IPS-18a (cell line): ENCODE results near the gene FRAS1.
"Not testable (repeated sequence)": the region's sequence is repeated elsewhere in the genome, so short reads cannot be mapped to it uniquely, and the experiment has no call there.

ENCODE experiments used
- H3K27ac ChIP-seq: one replicate; pipeline ENCODE4 v1.5.1; 2013; ENCODE audit warnings: low read length
- H3K27me3 ChIP-seq: one replicate; pipeline ENCODE4 v1.6.1; 2013; ENCODE audit warnings: mild to moderate bottlenecking, low read length; ENCODE audit not compliant: control insufficient read depth, insufficient read depth
- H3K36me3 ChIP-seq: one replicate; pipeline ENCODE4 v1.6.1; 2013; ENCODE audit warnings: low read depth, low read length; ENCODE audit not compliant: control insufficient read depth
- H3K4me1 ChIP-seq: one replicate; pipeline ENCODE4 v1.6.1; 2013; ENCODE audit warnings: low read depth, low read length; ENCODE audit not compliant: control insufficient read depth
- H3K4me3 ChIP-seq: one replicate; pipeline ENCODE4 v1.5.1; 2013; ENCODE audit warnings: low read length
- H3K9ac ChIP-seq: one replicate; pipeline ENCODE4 v1.6.1; 2013; ENCODE audit warnings: mild to moderate bottlenecking, low read length, moderate library complexity
- H3K9me3 ChIP-seq: one replicate; pipeline ENCODE4 v1.6.1; 2013; ENCODE audit warnings: low read depth, low read length; ENCODE audit not compliant: control insufficient read depth

The FRAS1 gene

DNA sequence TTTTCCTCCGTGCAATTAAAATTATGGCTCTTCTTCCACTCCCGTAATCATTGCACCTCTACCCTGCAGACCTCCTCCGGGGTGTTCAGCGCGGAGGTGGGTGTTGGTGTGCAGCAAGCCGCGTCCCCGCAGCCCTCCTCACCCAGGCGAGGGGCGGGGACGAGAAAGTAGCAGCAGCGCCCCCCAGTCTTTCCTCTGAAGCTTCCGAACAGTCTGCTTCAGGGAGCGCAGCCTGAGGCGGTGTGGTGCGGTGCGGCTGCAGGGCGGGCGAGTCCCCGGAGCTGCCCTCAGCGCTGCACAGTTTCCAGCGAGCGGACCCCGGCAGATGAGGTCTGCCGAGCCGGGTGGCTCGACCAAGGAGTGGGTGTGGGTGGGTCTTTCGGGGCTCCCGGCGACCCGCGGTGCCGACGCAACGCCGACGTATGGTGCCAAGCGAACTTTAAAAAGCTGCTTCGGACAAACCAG is at the start of gene FRAS1:
Gene FRAS1 (plus strand): TSS at position 189 of the 465 bp plus-strand sequence. CDS start 687 bp downstream, outside the sequence.
- Histone ChIP-seq H3K27ac (peak within 1 kb of the TSS; percentile 91), H3K4me3 (peak within 1 kb of the TSS; percentile 96), H3K36me3 (no peaks in the 10 kb centered on the region), H3K9ac (peak within 1 kb of the TSS; percentile 89), H3K4me1 (peaks cover 21% of the 10 kb centered on the region), H3K27me3 (no peaks in the 10 kb centered on the region), H3K9me3 (no peaks in the 10 kb centered on the region)

DNA sequence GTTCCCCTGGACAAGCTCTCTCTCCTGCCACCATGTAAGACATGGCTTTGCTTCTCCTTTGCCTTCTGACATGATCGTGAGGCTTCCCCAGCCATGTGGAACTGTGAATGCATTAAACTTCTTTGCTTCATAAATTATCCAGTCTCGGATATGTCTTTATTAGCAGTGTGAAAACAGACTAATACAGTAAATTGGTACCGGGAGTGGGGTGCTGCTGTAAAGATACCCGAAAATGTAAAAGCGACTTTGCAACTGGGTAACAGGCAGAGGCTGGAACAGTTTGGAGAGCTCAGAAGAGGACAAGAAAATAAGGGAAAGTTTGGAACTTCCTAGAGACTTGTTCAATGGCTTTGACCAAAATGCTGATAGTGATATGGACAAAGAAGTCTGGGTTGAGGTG is 46.1 kb upstream of the FRAS1 start:
- not testable (repeated sequence) for H3K27me3 ChIP-seq, H3K4me3 ChIP-seq, H3K9ac ChIP-seq, H3K36me3 ChIP-seq, H3K4me1 ChIP-seq, H3K27ac ChIP-seq
- peaks cover 13% of the 10 kb centered on the region for H3K9me3 ChIP-seq

DNA sequence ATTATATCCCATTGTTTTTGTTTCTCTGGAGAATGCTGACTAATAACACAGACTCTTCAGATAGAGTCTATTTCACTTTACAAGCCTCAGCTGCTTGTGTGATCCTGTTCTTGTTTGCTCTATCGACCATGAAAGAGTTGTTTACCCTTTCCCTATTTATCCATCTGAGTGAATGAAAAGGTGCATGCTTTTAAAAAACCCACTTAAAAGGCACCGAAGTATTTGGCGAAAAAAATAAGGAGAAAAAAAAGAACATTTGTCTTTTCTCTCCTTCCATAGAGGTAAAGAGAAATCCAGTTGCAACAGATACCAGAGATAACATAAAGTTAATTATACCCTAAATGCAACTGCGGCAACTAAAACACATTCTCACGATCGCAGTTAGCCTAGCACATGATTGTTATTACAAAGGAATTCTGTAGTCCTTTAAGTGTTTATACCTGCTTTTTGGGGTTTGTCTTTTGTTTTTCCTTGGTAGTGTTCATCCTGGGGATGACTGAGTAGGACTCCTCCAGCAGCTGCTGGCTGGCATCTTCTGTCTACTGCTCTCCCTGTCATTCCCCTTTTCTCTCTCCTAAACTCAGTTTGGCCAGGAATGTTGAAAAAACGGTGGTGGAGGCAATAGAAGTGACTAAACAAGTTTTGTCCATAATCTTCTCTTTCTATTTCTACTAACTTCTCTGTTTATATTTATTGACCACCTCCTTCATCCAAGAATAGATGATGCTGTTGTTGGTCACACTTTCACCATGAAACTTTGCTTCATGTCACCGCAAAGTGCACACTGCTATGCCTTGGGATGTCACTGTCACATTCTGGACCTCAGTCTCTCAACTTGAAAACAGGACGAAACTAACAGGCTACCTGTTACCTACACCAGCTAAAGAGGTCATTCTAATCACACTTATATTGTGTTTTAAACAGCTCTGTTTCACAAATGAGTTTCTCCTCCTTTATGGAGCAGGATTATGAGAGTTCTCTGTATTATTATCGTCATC is 41.9 kb upstream of the FRAS1 start:
- H3K4me1 ChIP-seq = no peaks in the 10 kb centered on the region
- H3K36me3 ChIP-seq = no peaks in the 10 kb centered on the region
- no peak overlapping the region for H3K27ac ChIP-seq
- no peak overlapping the region for H3K9ac ChIP-seq
- H3K4me3 ChIP-seq = no peak overlapping the region
- no peaks in the 10 kb centered on the region for H3K27me3 ChIP-seq
- peaks cover 13% of the 10 kb centered on the region for H3K9me3 ChIP-seq

- no peaks in the 10 kb centered on the region for H3K4me1 ChIP-seq
- H3K27ac ChIP-seq = no peak overlapping the region
- H3K36me3 ChIP-seq = no peaks in the 10 kb centered on the region
- H3K9ac ChIP-seq = no peak overlapping the region
- no peaks in the 10 kb centered on the region for H3K9me3 ChIP-seq
- no peak overlapping the region for H3K4me3 ChIP-seq
- H3K27me3 ChIP-seq = no peaks in the 10 kb centered on the region
These were observed 38.7 kb upstream of the FRAS1 start for GRCh38 chr4:78018271-78019049.

DNA sequence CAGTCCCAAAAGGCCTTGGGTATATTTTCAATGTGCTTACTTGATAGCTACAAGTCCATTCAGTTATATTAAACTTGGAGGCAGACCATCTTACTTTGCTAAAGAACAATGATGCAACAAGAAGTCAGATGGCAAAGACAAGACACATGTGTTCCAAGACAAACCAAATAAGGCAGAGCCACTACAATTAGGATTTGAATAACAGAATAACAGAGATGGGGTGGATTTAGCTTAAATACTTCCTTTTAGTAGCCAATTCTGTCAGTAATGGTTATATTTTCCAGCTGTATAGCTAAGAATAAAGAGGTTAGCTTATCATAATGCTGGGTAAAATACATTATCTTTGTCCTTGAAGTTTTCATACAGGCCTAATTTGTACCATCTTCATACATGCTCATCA is 37.7 kb upstream of the FRAS1 start:
- Histone ChIP-seq H3K27ac (no peak overlapping the region), H3K9ac (no peak overlapping the region), H3K27me3 (no peaks in the 10 kb centered on the region), H3K4me1 (no peaks in the 10 kb centered on the region), H3K36me3 (no peaks in the 10 kb centered on the region), H3K9me3 (no peaks in the 10 kb centered on the region), H3K4me3 (no peak overlapping the region)

- Histone ChIP-seq H3K36me3 (no peaks in the 10 kb centered on the region), H3K4me3 (no peak overlapping the region), H3K9me3 (no peaks in the 10 kb centered on the region), H3K27me3 (no peaks in the 10 kb centered on the region), H3K4me1 (no peaks in the 10 kb centered on the region), H3K27ac (no peak overlapping the region), H3K9ac (no peak overlapping the region)
These were observed 36.4 kb upstream of the FRAS1 start for GRCh38 chr4:78020677-78021076.

GRCh38 chr4:78022517-78022916 is 34.6 kb upstream of the FRAS1 start:
- no peak overlapping the region for H3K9ac ChIP-seq
- no peak overlapping the region for H3K4me3 ChIP-seq
- no peaks in the 10 kb centered on the region for H3K9me3 ChIP-seq
- no peaks in the 10 kb centered on the region for H3K4me1 ChIP-seq
- H3K27me3 ChIP-seq = no peaks in the 10 kb centered on the region
- H3K36me3 ChIP-seq = no peaks in the 10 kb centered on the region
- no peak overlapping the region for H3K27ac ChIP-seq

DNA sequence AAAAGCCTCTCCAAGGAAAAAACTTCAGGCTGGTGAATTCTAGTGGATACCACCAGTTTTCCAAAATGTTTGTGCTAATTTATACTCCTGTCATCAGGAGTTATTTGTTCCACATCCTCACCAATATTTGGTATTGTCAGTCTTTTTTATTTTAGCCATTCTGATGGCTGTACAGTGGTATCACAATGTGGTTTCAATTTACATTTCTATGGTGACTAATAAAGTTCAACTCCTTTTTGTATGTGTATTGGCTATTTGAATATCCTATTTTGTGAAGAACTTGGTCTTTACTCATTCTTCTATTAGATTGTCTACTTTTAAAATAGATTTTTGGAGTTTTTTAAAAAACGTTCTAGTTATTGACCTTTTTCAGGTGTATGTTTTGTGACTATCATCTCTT is 33.0 kb upstream of the FRAS1 start:
- H3K27me3 ChIP-seq = no peaks in the 10 kb centered on the region
- no peak overlapping the region for H3K27ac ChIP-seq
- H3K9ac ChIP-seq = no peak overlapping the region
- no peaks in the 10 kb centered on the region for H3K4me1 ChIP-seq
- no peak overlapping the region for H3K4me3 ChIP-seq
- no peaks in the 10 kb centered on the region for H3K36me3 ChIP-seq
- H3K9me3 ChIP-seq = no peaks in the 10 kb centered on the region

DNA sequence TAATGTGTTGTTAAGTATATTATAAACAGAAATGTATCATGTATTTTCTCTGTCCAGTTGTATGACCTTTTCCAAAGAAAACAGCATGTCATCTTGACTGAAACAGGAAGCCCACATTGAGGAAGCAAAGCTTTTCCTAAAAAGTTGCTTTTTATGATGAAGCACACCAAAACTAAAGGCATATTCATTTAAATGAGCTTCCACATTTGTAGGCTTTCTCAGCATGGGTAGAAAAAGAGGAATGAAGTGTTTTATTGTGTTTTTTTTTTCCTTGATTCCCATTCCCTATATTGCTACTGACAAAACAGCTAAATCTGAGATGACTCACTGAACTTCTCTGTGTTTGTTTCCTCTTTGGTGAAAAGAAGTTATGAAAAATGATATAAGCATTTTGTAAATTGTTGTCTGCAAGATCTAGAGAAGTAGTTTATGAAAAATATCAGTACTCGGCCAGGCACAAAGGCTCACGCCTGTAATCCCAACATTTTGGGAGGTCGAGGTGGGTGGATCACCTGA is 32.5 kb upstream of the FRAS1 start:
- Histone ChIP-seq H3K9me3 (no peaks in the 10 kb centered on the region), H3K4me1 (no peaks in the 10 kb centered on the region), H3K36me3 (no peaks in the 10 kb centered on the region), H3K9ac (no peak overlapping the region), H3K4me3 (no peak overlapping the region), H3K27ac (no peak overlapping the region), H3K27me3 (no peaks in the 10 kb centered on the region)

DNA sequence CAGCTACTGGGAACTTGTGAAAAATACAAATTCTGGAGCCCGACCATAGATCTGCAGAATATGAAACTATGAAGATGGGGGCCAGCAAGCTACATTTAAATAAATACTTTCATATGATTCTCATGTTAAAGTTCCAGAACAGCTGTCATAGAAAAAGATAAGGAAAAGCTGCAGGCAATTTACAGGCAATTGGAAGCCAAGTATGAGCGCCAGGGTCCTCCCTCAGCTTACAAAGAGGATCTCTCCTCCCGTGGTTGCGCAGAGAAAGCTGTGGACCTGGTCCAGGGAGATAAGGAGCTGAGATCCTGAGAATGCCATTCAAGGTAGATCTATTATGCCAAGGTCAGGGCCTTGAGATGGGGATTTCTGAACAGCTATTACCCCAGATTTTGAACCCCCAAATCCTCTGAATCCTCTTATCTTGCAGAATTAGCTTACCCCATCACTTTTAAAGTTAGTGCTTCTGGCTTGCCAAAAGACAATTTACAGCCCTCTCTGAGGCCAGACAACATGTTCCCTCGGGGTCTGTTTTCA is 25.6 kb upstream of the FRAS1 start:
- no peak overlapping the region for H3K27ac ChIP-seq
- H3K9me3 ChIP-seq = no peaks in the 10 kb centered on the region
- H3K4me1 ChIP-seq = no peaks in the 10 kb centered on the region
- H3K36me3 ChIP-seq = no peaks in the 10 kb centered on the region
- no peaks in the 10 kb centered on the region for H3K27me3 ChIP-seq
- H3K4me3 ChIP-seq = no peak overlapping the region
- no peak overlapping the region for H3K9ac ChIP-seq

DNA sequence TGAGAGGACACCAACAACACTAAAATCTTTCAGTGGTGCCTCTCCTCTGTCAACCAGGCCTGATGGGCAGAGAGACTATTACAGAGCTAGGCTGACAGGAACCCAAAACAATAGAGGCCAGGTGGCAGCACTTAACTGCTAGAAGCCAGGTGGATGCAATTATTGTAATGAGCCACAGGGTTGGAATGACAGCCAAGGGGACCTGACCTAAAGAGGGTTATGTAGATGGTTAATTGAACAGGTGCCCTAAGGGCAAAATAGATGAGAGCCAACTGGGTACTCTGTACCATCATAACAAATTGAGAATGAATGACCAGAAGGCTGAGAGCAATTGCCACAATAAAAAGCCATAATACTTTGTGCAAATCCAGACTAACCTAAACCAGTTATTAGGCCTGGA is 24.7 kb upstream of the FRAS1 start:
- no peaks in the 10 kb centered on the region for H3K27me3 ChIP-seq
- no peaks in the 10 kb centered on the region for H3K36me3 ChIP-seq
- no peaks in the 10 kb centered on the region for H3K4me1 ChIP-seq
- no peak overlapping the region for H3K9ac ChIP-seq
- H3K4me3 ChIP-seq = no peak overlapping the region
- H3K9me3 ChIP-seq = no peaks in the 10 kb centered on the region
- H3K27ac ChIP-seq = no peak overlapping the region
